Measurements from ENCODE around the gene FAR2.

Gene FAR2

DNA sequence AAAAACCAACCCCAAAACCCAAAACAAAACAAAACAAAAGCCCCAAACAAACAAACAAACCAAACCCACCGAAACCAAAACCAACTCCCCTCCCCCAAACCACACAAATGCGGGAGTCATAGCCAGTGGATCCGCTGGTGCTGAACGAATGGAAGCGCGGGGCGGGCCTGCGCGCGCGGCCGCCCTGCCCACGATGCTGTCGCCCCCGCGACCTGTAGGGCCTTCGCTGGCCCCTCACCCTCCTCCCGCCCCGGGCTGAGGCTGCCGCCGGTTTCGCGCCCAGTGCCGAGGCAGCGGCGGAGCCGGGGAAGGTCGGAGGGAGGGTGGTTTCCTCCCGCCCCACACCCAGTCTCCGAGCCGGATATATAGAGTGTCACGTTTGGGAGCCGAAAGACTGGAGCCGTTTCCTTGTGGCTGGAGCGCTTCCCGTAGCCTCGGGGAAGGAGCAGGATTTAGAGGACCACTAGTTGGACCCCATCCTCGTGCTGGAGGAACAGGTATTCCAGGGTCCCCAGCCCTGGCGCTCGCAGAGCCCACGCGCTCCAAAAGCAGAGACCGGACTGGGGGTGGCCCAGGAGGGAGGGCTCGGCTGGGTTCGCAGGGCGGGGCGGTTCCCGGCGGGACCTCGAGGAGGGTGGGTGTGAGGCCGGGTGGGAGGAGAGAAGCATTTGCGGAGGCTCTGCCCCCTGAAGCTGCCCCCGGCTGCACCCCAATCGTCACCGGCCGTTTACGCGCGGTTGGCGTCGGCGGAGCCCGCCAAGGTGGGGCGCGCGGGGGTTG, at the start of gene FAR2 (continued):
- TF ChIP-seq, protein P1, sequence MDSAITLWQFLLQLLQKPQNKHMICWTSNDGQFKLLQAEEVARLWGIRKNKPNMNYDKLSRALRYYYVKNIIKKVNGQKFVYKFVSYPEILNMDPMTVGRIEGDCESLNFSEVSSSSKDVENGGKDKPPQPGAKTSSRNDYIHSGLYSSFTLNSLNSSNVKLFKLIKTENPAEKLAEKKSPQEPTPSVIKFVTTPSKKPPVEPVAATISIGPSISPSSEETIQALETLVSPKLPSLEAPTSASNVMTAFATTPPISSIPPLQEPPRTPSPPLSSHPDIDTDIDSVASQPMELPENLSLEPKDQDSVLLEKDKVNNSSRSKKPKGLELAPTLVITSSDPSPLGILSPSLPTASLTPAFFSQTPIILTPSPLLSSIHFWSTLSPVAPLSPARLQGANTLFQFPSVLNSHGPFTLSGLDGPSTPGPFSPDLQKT (IDR thresholded peaks at IDR 0.05; ENCODE audit: borderline replicate concordance, low read depth, low read length): no peak
- no peak for TF ChIP-seq ZNF140 (tag by site-specific recombination; IDR thresholded peaks at IDR 0.05)
- no peak for TF ChIP-seq ZNF548 (tag by site-specific recombination; IDR thresholded peaks at IDR 0.05)
- no peak for TF ChIP-seq ZNF121 (tag by site-specific recombination; IDR thresholded peaks at IDR 0.05)
- TF ChIP-seq ZFP41 (tag by site-specific recombination; IDR thresholded peaks at IDR 0.05; ENCODE audit: borderline replicate concordance): no peak
- no peak for TF ChIP-seq ZNF514 (tag by site-specific recombination; IDR thresholded peaks at IDR 0.05)
- TF ChIP-seq SP3 (tag by site-specific recombination; IDR thresholded peaks at IDR 0.05): peak; percentile 70
- TF ChIP-seq ZNF404 (tag by site-specific recombination; IDR thresholded peaks at IDR 0.05): no peak
- TF ChIP-seq ZNF677 (tag by site-specific recombination; IDR thresholded peaks at IDR 0.05): no peak
- TF ChIP-seq, protein P2, sequence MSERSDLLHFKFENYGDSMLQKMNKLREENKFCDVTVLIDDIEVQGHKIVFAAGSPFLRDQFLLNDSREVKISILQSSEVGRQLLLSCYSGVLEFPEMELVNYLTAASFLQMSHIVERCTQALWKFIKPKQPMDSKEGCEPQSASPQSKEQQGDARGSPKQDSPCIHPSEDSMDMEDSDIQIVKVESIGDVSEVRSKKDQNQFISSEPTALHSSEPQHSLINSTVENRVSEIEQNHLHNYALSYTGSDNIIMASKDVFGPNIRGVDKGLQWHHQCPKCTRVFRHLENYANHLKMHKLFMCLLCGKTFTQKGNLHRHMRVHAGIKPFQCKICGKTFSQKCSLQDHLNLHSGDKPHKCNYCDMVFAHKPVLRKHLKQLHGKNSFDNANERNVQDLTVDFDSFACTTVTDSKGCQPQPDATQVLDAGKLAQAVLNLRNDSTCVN (tag by site-specific recombination; optimal IDR thresholded peaks at IDR 0.05): peak; percentile 84
- TF ChIP-seq ZNF423 (tag by site-specific recombination; IDR thresholded peaks at IDR 0.05): no peak
- TF ChIP-seq ZNF530 (tag by site-specific recombination; IDR thresholded peaks at IDR 0.05; ENCODE audit: low read depth): no peak
- TF ChIP-seq, protein P3, sequence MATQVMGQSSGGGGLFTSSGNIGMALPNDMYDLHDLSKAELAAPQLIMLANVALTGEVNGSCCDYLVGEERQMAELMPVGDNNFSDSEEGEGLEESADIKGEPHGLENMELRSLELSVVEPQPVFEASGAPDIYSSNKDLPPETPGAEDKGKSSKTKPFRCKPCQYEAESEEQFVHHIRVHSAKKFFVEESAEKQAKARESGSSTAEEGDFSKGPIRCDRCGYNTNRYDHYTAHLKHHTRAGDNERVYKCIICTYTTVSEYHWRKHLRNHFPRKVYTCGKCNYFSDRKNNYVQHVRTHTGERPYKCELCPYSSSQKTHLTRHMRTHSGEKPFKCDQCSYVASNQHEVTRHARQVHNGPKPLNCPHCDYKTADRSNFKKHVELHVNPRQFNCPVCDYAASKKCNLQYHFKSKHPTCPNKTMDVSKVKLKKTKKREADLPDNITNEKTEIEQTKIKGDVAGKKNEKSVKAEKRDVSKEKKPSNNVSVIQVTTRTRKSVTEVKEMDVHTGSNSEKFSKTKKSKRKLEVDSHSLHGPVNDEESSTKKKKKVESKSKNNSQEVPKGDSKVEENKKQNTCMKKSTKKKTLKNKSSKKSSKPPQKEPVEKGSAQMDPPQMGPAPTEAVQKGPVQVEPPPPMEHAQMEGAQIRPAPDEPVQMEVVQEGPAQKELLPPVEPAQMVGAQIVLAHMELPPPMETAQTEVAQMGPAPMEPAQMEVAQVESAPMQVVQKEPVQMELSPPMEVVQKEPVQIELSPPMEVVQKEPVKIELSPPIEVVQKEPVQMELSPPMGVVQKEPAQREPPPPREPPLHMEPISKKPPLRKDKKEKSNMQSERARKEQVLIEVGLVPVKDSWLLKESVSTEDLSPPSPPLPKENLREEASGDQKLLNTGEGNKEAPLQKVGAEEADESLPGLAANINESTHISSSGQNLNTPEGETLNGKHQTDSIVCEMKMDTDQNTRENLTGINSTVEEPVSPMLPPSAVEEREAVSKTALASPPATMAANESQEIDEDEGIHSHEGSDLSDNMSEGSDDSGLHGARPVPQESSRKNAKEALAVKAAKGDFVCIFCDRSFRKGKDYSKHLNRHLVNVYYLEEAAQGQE (tag by site-specific recombination; IDR thresholded peaks at IDR 0.05): peak; percentile 65; the same call in 1 of the 2 replicates
- TF ChIP-seq ZNF18 (tag by site-specific recombination; IDR thresholded peaks at IDR 0.05): no peak
- TF ChIP-seq ZNF138 (tag by site-specific recombination; IDR thresholded peaks at IDR 0.05; ENCODE audit: borderline replicate concordance): no peak
- no peak for TF ChIP-seq ZNF626 (tag by site-specific recombination; IDR thresholded peaks at IDR 0.05)
- TF ChIP-seq GLI4 (tag by site-specific recombination; IDR thresholded peaks at IDR 0.05): no peak
- TF ChIP-seq ZNF157 (tag by site-specific recombination; IDR thresholded peaks at IDR 0.05): no peak
- no peak for TF ChIP-seq ZNF624 (tag by site-specific recombination; IDR thresholded peaks at IDR 0.05)
- no peak for TF ChIP-seq ZNF521 (tag by site-specific recombination; IDR thresholded peaks at IDR 0.05)
- no peak for TF ChIP-seq ZNF707 (tag by site-specific recombination; IDR thresholded peaks at IDR 0.05)
- TF ChIP-seq ZNF274 (IDR thresholded peaks at IDR 0.05; ENCODE audit: low read length): no peak
- TF ChIP-seq ZNF274 (tag by site-specific recombination; IDR thresholded peaks at IDR 0.05; ENCODE audit: borderline replicate concordance): no peak
- no peak for TF ChIP-seq ZNF654 (tag by site-specific recombination; IDR thresholded peaks at IDR 0.05; ENCODE audit: low read depth)
- no peak for TF ChIP-seq PRDM6 (tag by site-specific recombination; IDR thresholded peaks at IDR 0.05)
- TF ChIP-seq ZIC2 (tag by site-specific recombination; IDR thresholded peaks at IDR 0.05): no peak
- TF ChIP-seq ZNF843 (tag by site-specific recombination; IDR thresholded peaks at IDR 0.05): no peak
- no peak for TF ChIP-seq ZBTB1 (tag by site-specific recombination; IDR thresholded peaks at IDR 0.05)
- no peak for TF ChIP-seq ZNF24 (tag by site-specific recombination; IDR thresholded peaks at IDR 0.05)
- peak; percentile 46; the same call in 1 of the 2 replicates for TF ChIP-seq KLF17 (tag by site-specific recombination; IDR thresholded peaks at IDR 0.05)
- no peak for TF ChIP-seq ZNF366 (tag by site-specific recombination; conservative IDR thresholded peaks at IDR 0.05)
